ENCODE data around the gene EIF4H.
"Not testable (repeated sequence)": the region's sequence is repeated elsewhere in the genome, so short reads cannot be mapped to it uniquely, and the experiment has no call there.

Gene EIF4H

DNA sequence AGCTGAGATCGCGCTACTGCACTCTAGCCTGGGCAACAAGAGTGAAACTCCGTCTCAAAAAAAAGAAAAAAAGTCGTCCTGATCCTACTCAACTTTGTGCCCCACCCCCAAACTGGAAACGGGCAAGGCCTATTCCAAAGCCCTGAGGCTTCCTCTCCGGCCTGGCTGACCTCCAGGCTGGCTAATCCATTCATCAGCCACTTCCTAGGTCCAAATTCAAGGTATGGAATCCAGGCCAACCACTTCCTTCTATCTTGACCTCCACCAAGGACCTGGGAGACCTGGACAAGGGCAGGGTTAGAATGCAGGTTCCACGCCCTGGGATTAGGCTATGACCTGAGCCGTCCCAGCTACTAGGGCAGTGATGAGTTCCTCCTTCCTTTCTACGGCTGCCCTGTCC is 20.4 kb upstream of the EIF4H start:
- peak in 1 of 2 experiments; percentile 60 for DNase-seq (ENCODE audit: low read depth in 1 of 2, low spot score in 1 of 2)
- in situ Hi-C loops (cut with HindIII; ENCODE audit: low pct_unique_long_range_greater_than_20kb, low sequenced_read_pairs): no loop called here
- TF ChIP-seq JUND (IDR thresholded peaks at IDR 0.05; ENCODE audit: low read depth): no peak

DNA sequence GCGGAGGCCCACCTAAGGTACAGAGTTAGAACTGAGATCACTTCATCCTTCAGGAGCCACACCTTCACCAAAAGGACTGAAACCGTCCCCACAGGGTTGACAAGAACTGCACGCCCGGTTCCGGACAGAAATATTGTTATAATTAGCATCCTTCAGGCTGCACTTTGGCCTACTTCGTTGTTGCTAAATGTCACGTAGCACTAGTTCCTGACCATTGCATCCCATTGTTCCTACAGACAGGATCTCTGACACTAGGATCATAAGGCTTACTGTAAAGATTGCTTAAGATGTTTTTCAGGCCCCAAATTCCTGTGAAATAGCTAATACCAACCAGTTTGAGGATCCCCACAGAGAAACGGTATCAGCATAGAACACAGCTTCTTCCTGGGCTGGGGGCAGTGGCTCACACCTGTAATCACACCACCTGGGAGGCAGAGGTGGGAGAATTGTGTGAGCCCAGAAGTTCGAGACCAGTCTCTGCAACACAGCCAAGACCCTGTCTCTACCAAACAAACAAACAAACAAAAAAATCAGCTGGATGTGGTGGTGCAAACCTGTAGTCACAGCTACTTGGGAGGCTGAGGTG is 18.3 kb upstream of the EIF4H start:
- no peak for DNase-seq (ENCODE audit: low read depth in 1 of 2, low spot score in 1 of 2)
- in situ Hi-C loops (cut with HindIII; ENCODE audit: low pct_unique_long_range_greater_than_20kb, low sequenced_read_pairs): no loop called here
- TF ChIP-seq JUND (IDR thresholded peaks at IDR 0.05; ENCODE audit: low read depth): no peak

DNA sequence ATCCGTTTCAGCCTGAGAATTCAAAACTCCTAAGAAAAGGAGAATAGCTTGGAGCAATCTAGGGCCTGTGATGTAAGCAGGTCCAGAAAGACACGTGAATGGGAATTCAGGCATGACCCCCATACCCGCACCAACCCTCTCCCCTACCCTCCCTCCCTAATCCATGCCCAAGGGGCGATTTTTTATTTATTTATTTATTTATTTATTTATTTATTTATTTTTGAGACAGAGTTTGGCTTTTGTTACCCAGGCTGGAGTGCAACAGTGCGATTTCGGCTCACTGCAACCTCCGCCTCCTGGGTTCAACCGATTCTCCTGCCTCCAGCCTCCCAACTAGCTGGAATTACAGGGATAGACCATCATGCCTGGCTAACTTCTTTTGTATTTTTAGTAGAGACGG is 16.6 kb upstream of the EIF4H start:
- in situ Hi-C loops (cut with HindIII; ENCODE audit: low pct_unique_long_range_greater_than_20kb, low sequenced_read_pairs): no loop called here
- TF ChIP-seq JUND (IDR thresholded peaks at IDR 0.05; ENCODE audit: low read depth): no peak
- no peak for DNase-seq (ENCODE audit: low read depth in 1 of 2, low spot score in 1 of 2)

DNA sequence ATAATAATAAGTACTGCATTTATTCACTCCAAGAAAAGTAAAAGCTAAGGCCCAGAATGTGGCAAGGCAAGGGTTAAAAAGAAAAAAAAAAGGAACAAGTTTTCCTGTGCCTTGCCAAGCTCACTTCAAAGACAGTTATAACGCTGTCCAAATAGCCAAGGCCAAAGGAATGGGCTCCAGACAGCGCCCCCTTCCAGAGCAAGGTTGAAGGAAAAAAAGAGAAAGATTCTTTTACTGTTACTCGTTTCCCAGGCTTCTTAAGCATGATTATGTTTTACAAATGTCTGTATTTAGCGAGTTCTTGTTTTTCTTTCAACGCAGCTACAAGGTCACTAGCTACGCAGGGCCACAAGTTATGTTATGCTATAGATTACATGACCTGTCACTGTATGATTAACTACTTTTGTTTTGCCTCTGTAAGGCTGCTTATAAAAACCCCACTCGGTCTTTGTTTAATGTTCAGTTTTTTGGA is 9.1 kb upstream of the EIF4H start:
- in situ Hi-C loops (cut with HindIII; ENCODE audit: low pct_unique_long_range_greater_than_20kb, low sequenced_read_pairs): no loop called here
- TF ChIP-seq JUND (IDR thresholded peaks at IDR 0.05; ENCODE audit: low read depth): no peak
- peak in 1 of 2 experiments; percentile 66 for DNase-seq (ENCODE audit: low read depth in 1 of 2, low spot score in 1 of 2)

DNA sequence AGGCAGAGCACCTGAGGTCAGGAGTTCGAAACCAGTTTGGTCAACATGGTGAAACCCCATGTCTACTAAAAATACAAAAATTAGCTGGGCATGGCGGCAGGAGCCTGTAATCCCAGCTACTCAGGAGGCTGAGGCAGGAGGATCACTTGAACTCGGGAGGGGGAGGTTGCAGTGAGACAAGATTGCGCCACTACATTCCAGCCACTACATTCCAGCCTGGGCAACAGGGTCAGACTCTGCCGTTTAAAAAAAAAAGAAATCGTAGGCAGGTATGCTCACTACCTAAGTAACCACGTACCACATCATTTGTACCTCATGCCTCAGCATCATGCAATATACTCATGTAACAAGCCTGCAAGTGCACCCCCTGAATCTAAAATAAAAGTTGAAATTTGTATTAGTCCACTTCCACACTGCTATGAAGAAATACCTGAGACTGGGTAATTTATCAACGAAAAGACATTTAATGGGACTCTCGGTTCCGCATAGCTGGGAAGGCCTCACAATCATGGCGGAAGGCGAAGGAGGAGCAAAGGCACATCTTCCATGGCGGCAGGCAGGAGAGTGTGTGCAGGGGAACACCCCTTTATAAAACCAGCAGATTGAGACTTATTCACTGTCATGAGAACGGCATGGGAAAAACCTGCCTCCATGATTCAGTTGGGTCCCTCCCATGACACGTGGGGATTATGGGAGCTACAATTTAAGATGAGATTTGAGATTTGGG is 8.1 kb upstream of the EIF4H start:
- no peak for DNase-seq (ENCODE audit: low read depth in 1 of 2, low spot score in 1 of 2)
- TF ChIP-seq JUND (IDR thresholded peaks at IDR 0.05; ENCODE audit: low read depth): no peak
- in situ Hi-C loops (cut with HindIII; ENCODE audit: low pct_unique_long_range_greater_than_20kb, low sequenced_read_pairs): no loop called here

DNA sequence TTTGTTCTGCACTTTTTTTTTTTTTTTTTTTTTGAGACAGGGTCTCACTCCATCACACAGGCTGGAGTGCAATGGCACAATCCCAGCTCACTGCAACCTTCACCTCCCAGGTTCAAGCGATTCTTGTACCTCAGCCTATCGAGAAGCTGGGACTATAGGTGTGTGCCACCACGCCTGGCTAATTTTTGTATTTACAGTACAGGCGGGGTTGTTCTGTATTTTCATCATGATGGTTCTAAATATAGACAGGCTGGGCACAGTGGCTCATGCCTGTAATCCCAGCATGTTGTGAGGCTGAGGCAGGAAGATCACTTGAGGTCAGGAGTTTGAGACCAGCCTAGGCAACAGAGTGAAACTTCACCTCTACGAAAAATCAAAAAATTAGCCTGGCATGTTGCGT is 6.8 kb upstream of the EIF4H start:
- DNase-seq (ENCODE audit: low read depth in 1 of 2, low spot score in 1 of 2); in situ Hi-C loops (cut with HindIII; ENCODE audit: low pct_unique_long_range_greater_than_20kb, low sequenced_read_pairs): not testable (repeated sequence)

DNA sequence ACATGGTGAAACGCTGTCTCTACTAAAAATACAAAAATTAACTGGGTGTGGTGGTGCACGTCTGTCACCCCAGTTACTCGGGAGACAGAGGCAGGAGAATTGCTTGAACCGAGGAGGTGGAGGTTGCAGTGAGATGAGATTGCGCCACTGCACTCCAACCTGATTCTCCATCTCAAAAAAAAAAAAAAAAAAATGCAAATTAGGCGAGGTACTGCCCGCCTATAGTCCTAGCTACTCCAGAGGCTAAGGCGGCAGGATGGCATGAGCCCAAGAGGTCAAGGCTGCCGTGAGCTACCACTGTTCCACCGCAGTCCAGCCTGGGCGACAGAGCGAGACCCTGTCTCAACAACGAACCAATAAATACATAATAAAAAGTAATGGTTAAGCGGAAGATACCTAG is 1.1 kb upstream of the EIF4H start:
- DNase-seq (ENCODE audit: low read depth in 1 of 2, low spot score in 1 of 2): peak in 1 of 2 experiments; percentile 37
- in situ Hi-C loops (cut with HindIII; ENCODE audit: low pct_unique_long_range_greater_than_20kb, low sequenced_read_pairs): no loop called here
- no peak for TF ChIP-seq JUND (IDR thresholded peaks at IDR 0.05; ENCODE audit: low read depth)

DNA sequence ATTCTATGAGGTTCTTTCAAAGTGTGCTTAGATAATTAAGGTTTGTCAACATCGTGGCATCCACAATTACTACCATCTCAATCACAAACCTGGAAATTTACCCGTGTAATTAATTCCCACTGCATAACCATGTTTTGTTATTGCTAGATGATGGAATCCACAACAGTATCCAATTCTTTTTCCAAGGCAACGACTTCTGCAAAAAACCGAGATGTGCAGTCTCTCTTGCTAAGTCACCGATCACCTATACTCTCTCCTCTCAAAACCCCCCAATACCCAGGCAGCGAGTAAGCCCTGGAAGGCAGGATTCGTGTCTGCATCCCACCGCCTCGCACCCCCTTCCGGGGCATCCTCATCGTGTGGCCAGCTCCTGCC is 678 bp upstream of the EIF4H start:
- in situ Hi-C loops (cut with HindIII; ENCODE audit: low pct_unique_long_range_greater_than_20kb, low sequenced_read_pairs): no loop called here
- DNase-seq (ENCODE audit: low read depth in 1 of 2, low spot score in 1 of 2): peak in 1 of 2 experiments; percentile 26
- TF ChIP-seq JUND (IDR thresholded peaks at IDR 0.05; ENCODE audit: low read depth): no peak

DNA sequence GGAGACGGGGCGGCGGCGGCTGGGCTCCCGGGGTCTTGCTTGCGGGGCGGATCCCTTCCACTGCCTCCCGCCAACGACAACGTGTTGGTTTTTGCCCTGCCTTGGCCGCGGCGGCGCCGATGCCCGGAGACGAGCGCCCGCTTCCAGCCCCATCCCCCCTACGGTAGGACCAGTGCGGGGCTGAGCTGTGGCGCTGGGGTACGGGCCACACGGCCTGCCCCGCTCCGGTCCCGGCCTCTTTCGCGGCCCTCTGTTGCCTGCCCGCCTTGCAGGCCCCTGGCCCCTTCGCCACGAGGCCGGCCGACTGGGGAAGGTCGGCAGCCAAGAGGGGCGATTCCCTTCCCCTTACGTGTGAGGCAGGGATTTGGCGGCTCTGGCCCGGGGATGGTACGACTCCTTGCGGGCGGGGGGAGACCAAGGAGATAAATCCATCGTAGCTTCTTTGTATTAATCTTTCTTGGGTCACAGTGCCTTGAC is 488 bp downstream of the EIF4H start:
- in situ Hi-C loops (cut with HindIII; ENCODE audit: low pct_unique_long_range_greater_than_20kb, low sequenced_read_pairs): no loop called here

DNA sequence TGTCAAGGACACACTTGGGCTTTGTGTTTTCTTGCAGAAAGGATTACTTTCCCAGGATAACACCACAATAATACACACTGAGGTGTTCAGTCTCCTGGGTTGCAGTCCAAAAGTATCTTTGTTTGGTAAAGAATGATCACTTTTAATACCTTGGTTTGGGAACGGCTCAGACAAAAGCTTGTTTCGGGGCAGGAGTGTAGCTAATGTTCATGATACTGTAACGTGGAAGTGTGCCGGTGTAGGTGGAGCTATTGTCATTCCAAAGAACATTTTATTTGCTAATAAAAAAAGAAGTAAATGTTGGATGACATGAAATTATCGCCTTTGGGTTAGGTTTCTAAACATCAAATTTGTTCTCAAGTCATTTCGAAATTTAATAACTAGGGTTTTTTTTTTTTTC is 1.2 kb downstream of the EIF4H start:
- TF ChIP-seq JUND (IDR thresholded peaks at IDR 0.05; ENCODE audit: low read depth): no peak
- peak in 1 of 2 experiments; percentile 23 for DNase-seq (ENCODE audit: low read depth in 1 of 2, low spot score in 1 of 2)
- in situ Hi-C loops (cut with HindIII; ENCODE audit: low pct_unique_long_range_greater_than_20kb, low sequenced_read_pairs): no loop called here

More for the DNA sequence above, 488 bp downstream of the EIF4H start:
- DNase-seq (ENCODE audit: low read depth in 1 of 2, low spot score in 1 of 2): peak; percentile 22 to 50
- TF ChIP-seq JUND (IDR thresholded peaks at IDR 0.05; ENCODE audit: low read depth): no peak

DNA sequence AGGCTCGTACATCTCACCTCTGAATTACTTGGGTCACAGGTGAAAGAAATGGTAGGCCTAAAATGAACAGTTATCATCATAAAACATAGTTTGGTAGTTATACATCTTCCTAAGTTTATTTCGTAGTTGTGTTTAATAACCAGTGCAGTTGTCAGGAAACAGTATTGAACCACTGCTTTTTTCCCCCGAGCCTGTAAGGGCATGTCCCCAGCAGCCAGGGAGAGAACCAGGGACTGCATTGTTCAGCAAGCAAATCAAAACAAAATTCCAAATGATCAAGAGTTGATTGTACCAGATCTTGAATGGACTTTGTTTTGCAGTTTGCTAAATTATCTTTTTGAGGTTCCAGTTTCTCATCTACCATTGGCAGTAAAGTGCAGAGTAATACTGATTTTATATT is 2.4 kb downstream of the EIF4H start:
- DNase-seq (ENCODE audit: low read depth in 1 of 2, low spot score in 1 of 2): no peak
- in situ Hi-C loops (cut with HindIII; ENCODE audit: low pct_unique_long_range_greater_than_20kb, low sequenced_read_pairs): no loop called here
- no peak for TF ChIP-seq JUND (IDR thresholded peaks at IDR 0.05; ENCODE audit: low read depth)

DNA sequence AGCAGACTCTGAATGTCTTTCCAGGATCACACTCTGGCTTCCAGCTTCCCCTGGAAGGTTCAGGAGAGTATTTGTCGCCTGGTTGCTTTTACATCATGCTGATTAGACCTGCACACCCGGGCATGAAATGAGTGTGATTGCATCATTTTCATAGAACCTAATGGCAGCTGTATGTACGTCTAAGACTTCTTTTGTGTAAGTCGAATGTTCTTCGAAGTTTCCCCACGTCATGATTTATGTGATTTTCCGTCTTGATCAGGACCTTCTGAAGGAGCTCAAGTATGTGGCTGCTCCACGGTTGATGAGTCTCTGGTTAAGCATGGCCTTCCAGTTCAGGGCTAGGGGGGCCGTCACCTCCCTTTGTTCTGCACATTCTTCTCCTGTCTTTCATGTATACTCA is 4.5 kb downstream of the EIF4H start:
- in situ Hi-C loops (cut with HindIII; ENCODE audit: low pct_unique_long_range_greater_than_20kb, low sequenced_read_pairs): no loop called here
- DNase-seq (ENCODE audit: low read depth in 1 of 2, low spot score in 1 of 2): no peak
- no peak for TF ChIP-seq JUND (IDR thresholded peaks at IDR 0.05; ENCODE audit: low read depth)

DNA sequence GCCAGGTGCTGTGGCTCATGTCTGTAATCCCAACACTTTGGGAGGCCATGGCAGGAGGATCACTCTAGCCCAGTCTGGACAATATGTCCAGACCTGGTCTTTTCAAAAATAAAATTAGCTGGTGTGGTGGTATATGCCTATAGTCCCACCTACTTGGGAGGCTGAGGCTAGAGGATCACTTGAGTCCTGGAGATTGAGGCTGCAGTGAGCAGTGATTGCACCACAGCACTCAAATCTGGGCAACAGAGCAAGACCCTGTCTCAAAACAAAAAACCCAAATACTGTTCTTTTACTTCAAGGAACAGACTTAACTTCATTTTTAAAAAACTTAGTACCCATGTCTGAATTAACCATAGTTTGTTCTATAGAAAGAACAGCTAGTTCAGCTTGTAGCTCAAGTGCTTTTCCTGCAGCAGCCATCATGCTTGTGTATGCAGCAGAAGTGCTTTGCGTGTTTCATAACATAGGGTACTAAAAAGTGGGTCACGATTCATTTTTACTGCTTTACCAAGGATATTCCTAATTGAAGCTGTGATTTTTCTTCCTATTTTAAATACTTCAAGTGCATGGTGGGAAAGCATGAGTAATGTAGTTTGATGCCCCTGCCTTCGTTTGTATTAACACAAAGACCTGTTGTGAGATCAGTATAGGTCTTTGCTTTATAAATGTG is 5.9 kb downstream of the EIF4H start:
- no peak for TF ChIP-seq JUND (IDR thresholded peaks at IDR 0.05; ENCODE audit: low read depth)
- in situ Hi-C loops (cut with HindIII; ENCODE audit: low pct_unique_long_range_greater_than_20kb, low sequenced_read_pairs): no loop called here
- DNase-seq (ENCODE audit: low read depth in 1 of 2, low spot score in 1 of 2): no peak

Data from T47D (cell line).